IPS DF 19.7 (cell line): ENCODE data around the gene LDLRAP1.
A peak's percentile ranks its signal among the peaks of the same experiment; 100 is the strongest.

Source experiments
- DNase-seq: peaks from one replicate; pipeline ENCODE4 v3.0.0-alpha.2; 2013; ENCODE audit warnings: low read depth, low spot score

Gene LDLRAP1

GRCh38 chr1:25607123-25607522, 63.7 kb downstream of the LDLRAP1 start:
- DNase-seq, result no peak

DNA sequence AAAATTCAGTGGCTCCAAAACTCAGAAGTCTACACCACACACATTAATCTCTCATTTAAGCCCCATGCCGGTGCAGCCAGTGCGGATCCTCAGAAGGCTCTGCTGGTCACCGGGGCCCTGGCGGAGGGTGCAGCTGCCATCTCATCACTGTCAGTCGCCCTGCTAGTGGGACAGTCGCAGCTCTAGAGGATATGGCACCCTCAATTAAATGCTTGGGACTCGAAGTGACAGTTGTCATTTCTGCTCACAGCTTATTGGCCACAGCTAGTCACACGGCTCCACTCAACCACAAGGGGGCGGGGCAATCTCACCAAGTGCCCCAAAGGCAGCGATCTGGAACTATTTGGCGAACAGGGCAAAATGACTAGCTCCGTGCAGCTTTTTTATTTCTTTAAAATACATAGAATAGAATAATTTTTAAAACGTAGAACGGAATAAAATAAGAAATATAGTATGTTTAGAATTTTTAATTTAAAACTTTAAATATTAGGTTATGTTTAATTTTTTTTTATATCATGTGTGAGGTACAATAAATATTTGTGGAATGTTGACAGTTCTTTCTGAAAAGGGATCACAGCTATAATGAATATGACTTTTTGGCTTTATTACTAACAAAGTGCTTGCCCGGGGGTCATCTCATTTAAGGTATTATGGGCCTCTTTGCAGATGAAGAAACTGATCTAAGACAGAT, 65.2 kb downstream of the LDLRAP1 start:
- DNase-seq, result no peak

GRCh38 chr1:25609921-25610320, 66.5 kb downstream of the LDLRAP1 start:
- no peak for DNase-seq

GRCh38 chr1:25610822-25611630, 67.6 kb downstream of the LDLRAP1 start:
- DNase-seq, result no peak

- no peak for DNase-seq
Measured at GRCh38 chr1:25611843-25612242, 68.4 kb downstream of the LDLRAP1 start.

DNA sequence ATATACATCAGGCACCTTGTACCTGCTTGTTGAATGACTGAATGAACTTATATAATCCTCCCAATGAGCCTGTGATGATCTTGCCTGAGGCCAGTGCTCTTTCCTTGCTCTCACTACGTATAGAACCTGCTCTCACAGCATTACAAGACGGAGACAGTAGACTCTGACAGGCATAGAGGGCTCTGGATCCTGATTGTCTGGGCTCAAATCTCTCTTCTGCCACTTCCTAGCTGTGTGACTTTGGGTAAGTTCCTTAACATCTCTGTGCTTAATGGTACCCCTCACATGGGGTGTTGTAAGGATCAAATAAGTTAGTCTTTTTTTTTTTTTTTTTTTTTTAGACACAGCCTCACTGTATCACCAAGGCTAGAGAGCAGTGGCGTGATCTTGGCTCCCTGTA, 69.0 kb downstream of the LDLRAP1 start:
- no peak for DNase-seq

DNA sequence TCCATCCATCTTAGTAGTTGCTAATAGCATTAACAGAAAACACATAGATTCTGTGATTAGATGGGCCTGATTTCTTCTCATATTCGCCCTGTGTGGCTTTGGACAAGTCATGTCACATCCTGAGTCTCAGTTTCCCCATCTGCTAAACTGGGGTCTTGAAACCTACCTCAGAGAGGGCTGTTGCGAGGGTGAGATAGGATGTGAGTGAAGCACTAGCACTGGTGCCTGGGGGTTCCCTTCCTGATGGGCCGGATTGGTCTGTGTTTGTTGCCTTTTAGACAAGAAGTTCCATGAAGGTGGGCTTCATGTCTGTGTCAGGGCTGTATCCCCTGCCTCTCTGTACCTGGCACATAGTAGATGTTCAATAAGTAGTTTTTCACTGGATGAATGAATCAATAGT, 69.7 kb downstream of the LDLRAP1 start:
- DNase-seq, result no peak

DNA sequence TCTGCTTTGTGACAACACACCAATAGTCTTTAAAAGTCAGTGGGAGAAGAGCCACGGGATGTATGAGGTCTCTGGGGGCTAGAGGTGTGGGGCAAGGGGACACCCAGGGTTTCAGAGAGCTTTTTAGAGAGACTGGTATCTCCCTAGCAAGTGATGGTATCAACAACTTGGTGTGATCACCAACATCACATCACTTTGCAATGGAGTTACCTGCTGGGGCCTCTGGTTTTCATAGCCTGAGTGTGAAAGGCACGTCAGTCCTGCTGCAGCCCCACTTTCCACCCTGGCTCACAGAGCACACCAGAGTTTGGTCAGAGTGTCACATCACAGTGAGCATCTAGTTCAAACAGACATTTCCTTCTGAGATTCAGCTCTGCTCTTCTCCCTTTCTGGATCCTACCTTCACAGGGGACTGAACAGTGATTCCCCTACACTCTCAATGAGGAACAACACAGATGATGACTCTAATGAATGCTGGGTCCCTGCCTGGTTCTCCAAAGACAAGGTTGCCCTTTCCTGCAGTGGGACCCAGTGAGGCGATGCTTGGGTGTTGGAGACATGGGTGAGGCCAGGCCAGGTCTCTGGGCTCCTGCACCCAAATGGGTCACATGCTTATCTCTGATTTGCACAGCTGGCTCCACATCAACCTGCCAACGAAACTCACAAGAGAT, 71.2 kb downstream of the LDLRAP1 start:
- no peak for DNase-seq

DNA sequence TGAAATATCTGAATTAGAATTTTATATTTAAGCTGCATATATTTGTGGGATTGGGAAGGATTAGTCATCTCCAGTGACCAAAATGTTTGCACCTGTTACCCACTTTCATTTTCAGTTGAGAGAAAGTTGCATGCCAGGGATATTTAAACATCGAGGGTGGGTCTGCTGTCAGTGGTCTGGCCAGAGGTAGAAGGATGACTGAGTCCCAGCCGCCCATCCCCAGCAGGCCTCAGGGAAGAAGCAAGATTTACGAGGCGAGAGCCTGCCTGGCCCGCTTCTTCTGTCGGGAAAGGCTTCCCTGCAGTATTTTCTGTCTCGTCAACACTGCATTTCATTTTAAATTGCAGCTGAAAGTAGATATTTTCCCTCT, 71.8 kb downstream of the LDLRAP1 start:
- DNase-seq, result no peak

GRCh38 chr1:25615563-25616094, 72.2 kb downstream of the LDLRAP1 start:
- DNase-seq, result no peak

GRCh38 chr1:25616095-25616986, 72.9 kb downstream of the LDLRAP1 start, which contains the start of gene MAN1C1:
MAN1C1 (plus strand) TSS chr1:25616791; CDS start chr1:25617798, 1,007 bp downstream.
- peak; percentile 83 for DNase-seq

DNA sequence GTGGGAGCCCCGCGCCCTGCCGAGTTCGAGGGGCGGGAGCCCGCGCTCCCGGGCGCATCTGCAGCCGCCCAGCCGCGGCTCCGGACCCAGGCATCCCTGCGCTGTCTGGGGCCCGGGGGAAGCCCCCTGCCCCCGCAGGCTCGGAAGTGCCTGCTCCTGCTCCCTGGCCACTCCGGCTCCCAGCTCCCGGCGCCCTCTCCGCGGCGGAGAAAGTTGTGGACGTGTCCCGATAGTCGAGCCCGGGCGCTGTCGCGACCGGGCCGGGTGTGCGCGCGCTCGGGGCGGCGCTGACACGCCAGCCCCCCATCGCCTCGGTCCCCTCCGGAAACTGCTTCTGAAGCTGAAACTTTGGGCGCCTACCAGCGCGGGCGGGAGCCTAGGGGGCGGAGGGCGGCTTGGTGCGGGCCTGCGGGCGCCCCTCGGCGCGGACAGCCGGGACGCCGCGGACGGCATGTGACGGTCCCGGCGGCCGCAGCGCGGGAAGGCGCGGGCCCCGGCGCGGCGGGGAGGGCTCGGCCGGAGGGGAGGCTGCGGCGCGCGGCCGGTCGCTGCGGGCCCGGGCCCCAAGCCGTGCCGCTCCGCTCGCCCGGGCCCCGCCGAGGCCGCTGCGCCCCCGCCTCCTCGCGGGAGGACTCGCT, 73.7 kb downstream of the LDLRAP1 start:
- no peak for DNase-seq

DNA sequence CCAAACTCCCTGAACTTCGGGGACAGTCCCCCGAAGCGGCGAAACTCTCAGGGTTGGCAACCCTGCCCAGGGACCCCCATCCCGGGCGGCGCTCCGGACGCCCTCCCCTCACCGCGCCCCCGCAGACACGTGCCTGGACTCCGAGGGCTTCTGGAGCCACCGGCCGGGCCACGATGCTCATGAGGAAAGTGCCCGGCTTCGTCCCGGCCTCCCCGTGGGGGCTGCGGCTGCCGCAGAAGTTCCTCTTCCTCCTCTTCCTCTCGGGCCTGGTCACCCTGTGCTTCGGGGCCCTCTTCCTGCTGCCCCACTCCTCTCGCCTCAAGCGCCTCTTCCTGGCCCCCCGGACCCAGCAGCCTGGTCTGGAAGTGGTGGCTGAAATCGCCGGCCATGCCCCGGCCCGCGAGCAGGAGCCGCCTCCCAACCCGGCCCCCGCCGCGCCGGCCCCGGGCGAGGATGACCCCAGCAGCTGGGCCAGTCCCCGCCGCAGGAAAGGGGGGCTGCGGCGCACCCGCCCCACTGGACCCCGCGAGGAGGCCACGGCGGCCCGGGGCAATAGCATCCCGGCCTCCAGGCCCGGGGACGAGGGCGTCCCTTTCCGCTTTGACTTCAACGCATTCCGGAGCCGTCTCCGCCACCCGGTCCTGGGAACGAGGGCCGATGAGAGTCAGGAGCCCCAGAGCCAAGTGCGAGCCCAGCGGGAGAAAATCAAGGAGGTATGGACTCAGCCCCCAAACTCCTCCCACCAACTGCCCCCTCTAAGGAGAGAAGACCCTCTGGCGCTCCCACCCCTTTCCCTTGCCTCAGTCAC, 74.4 kb downstream of the LDLRAP1 start:
- no peak for DNase-seq

GRCh38 chr1:25618433-25618808, 75.0 kb downstream of the LDLRAP1 start:
- DNase-seq, result no peak
